22Rv1 (cell line): ENCODE results near the gene MYO9B.
A peak's percentile ranks its signal among the peaks of the same experiment; 100 is the strongest.

ENCODE experiments used
- H3K27ac ChIP-seq: fragments of 450-650 bp; 2 replicates; pipeline ENCODE4 v1.5.1; 2017
- CTCF ChIP-seq: fragments of 450-650 bp; IDR thresholded peaks from 2 replicates; pipeline ENCODE4 v1.5.1; 2017; ENCODE audit warnings: mild to moderate bottlenecking
- ZFX ChIP-seq: fragments of 450-650 bp; IDR thresholded peaks from 2 replicates; pipeline ENCODE4 v1.6.1; 2017; ENCODE audit warnings: antibody characterized with exemption, borderline replicate concordance

Gene MYO9B

DNA sequence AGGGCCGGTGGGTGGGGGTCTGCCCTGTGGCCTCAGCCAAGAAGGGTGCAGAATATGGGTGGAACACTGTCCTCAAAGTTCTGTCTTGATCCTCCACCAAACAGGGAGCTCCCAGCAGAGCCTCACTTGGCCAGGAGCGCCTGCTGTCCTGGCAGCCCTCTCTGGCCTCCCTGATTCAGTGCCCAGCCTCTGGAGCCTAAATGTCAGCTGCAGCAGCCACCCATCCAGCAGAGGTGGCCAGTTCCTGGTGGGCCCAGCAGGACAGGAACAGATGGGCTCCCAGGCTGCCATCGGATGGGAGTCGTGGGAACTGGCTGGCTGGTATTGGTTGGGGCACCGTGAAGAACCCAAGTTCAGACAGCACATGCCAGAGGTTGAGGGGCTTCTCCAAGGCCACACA is 137.8 kb downstream of the MYO9B start:
- TF ChIP-seq ZFX = no peak
- no peak for TF ChIP-seq CTCF
- H3K27ac ChIP-seq = no peak overlapping the region

DNA sequence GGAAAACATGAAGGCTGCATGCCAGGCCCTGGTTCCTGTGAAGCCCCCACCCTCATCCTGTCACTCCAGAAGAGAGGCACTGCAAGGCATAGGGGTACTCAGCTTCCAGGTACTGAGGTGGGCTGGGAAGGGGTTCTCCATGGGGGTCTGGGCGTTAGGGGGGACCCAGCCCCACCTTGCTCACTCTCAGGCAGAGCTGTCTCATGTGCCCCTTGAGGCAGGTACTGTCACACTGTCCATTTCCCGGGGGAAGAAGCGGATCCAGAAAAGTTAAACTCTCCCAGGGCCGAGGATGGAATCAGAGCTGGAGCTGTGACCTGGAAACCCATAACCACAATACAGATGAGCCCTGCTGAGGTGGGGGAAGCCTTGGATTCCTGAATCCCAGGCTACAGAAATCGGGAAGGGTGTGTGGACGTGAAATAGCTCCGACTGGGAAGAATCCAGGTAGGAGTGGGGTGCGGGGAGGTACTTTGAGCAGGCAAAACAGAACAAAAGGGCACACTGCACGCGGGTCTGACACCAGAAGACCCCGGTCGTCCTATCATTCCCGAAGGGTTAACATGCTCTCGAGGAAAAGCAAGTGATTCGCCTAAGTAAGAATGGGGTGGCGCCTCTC is 139.0 kb downstream of the MYO9B start:
- peak overlapping the region; percentile 85 for H3K27ac ChIP-seq
- TF ChIP-seq ZFX (no peak), CTCF (no peak)

DNA sequence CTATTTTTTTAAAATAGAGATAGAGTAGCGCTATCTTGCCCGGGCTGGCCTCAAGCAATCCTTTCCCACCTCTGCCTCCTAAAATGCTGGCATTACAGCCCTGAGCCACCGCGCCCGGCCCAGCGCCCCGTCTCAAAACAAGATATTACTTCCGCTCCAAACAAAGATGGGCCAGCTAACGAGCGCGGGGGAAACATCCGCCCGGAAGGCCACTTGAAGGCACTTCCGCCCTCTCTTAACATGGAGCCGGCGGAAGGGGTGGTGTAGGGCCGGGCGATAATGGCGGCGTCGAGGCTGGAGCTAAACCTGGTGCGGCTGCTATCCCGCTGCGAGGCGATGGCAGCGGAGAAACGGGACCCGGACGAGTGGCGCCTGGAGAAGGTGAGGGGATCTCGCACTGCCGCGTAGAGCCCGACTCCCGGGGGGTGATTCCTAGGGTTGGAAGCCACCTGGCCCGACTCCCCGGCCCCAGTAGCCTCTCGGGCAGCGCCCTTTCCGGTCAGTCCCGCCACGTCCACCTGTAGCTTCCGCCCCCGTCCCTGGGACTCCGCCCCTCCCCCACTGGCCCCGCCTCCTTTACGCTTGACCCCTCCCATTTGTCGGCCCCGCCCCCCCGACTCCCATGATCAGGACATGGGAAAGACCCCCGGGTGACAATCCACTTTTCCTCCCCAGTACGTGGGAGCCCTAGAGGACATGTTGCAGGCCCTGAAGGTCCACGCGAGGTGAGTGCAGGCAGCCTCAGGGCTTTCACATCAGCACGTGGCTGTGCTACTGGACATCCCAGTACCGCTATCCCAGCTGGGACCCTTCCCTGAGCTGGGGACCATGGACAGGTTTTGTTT is 139.8 kb downstream of the MYO9B start, which contains the start of gene USE1:
Gene USE1 (plus strand): TSS at position 231 of the 845 bp plus-strand sequence. CDS start 49 bp downstream, at position 280.
- no peak for TF ChIP-seq CTCF
- no peak for TF ChIP-seq ZFX
- H3K27ac ChIP-seq = peak within 1 kb of the TSS; percentile 85

GRCh38 chr19:17216058-17216670 is 140.6 kb downstream of the MYO9B start:
- H3K27ac ChIP-seq = peak overlapping the region; percentile 85
- no peak for TF ChIP-seq ZFX
- no peak for TF ChIP-seq CTCF

DNA sequence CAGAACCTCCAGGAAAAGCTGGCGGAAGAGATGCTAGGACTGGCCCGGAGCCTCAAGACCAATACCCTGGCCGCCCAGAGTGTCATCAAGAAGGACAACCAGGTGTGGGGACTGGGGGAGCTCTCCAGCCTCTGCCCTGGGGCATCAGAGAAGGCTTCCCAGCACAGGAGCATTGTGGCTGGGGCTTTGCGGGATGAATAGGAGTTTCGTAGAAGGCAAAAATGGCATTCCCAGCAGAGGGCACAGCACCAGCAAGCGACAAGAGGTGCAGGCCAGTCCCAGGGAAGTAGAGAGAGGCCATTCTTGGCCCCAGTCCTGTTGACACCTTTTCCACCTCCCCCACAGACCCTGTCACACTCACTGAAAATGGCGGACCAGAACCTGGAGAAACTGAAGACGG is 143.7 kb downstream of the MYO9B start:
- TF ChIP-seq ZFX (no peak), CTCF (no peak)
- H3K27ac ChIP-seq = no peak overlapping the region

- TF ChIP-seq CTCF = no peak
- no peak for TF ChIP-seq ZFX
- H3K27ac ChIP-seq = no peak overlapping the region
Observed at GRCh38 chr19:17220207-17220758, 144.7 kb downstream of the MYO9B start.
